Muscle of leg (tissue), 11 donors: ENCODE measurements around the gene PARP16. TPM values are rescaled to one million over a fixed set of nuclear protein-coding genes. Genes with fewer than 3 reads are reported as not detected.

Source experiments
- DNase-seq: peaks from one replicate; pipeline ENCODE4 v3.0.0; 2013
- H3K27ac ChIP-seq: one replicate; pipeline ENCODE4 v1.5.1; 2013; ENCODE audit warnings: mild to moderate bottlenecking, low read length, control low read depth
- H3K27me3 ChIP-seq: one replicate; pipeline ENCODE4 v1.6.1; 2013; ENCODE audit warnings: low read length; ENCODE audit not compliant: control insufficient read depth, insufficient read depth
- H3K36me3 ChIP-seq: one replicate; pipeline ENCODE4 v1.6.1; 2013; ENCODE audit warnings: low read length; ENCODE audit not compliant: control insufficient read depth, insufficient read depth
- H3K4me1 ChIP-seq: one replicate; pipeline ENCODE4 v1.6.1; 2013; ENCODE audit warnings: low read length; ENCODE audit not compliant: control insufficient read depth, insufficient read depth
- H3K4me3 ChIP-seq: one replicate; pipeline ENCODE4 v1.5.1; 2013; ENCODE audit warnings: low read length, control low read depth
- H3K9me3 ChIP-seq: replicated peaks from 2 replicates; pipeline ENCODE4 v1.6.1; 2013; ENCODE audit warnings: low read depth, low read length; ENCODE audit not compliant: control insufficient read depth
- WGBS: methylation state at CpG from one replicate; pipeline ENCODE4 v1.1.5; 2013; ENCODE audit warnings: missing lambda C conversion rate; ENCODE audit not compliant: insufficient coverage; 5-methylcytosine and 5-hydroxymethylcytosine counted together
- polyA plus RNA-seq, 8 donors: library from polyadenylated mRNA; unstranded; fragments of 120-200 nt; gene quantifications; one replicate each; pipeline versions ENCODE4 v1.2.1 to v1.2.3, GENCODE V29; 2013; ENCODE audit warnings: inconsistent platforms in 1 of 8, low replicate concordance in 1 of 8; ENCODE audit not compliant: insufficient read length in 8 of 8, insufficient read depth in 1 of 8
- total RNA-seq: library from RNA; stranded (reverse); fragments of 120-200 nt; gene quantifications from one replicate; pipeline ENCODE4 v1.2.4, GENCODE V29; 2013

PARP16 gene
- total and polyA plus RNA-seq, 9 donors: 9.0 to 14.6 (median 11.0) TPM

DNA sequence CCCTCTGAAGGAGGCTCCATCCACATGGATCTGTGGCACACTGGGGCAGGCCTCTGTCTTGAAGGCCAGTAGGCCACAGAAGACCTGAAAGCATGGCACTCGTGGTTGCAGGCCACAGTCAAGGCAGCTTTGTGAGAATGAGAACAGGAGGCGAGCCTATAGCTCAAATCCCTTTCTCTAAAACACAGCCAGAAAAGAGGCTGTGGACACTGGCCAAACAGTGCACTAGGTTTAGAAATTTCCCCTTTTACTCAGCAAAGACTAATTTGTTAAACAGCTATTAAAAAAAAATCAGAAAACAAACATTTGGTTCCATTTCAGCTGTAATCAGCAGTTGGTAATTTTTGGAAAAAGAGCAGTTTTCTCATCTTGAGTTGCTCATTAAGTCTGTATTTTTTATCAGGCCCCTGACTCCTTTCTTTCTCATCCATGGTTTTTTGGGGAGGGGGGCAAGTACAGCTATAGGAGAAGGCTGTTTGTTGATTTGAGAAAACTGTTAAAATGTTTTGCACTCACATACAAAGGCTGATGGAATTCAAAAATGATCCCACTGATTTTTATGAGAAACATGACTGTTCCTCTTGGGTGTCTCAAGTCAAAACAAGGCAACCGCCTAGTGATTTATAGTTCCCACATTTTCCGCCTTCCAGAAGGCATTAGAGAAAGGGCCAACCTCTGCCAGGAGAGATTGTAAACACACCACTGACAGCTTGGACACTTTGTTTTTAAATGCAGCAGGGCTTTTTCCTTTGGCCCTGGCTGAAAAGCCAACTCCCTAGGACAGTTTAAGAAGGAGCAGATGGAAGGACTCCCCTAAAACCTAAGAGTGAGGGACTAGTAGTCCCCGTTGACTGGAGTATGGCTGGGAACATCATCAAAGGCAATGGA is 28.1 kb downstream of the PARP16 start:
- peak overlapping the region; percentile 82 for H3K27ac ChIP-seq
- WGBS: 17% methylated on average over 1 of the region's 5 CpGs
- H3K4me3 ChIP-seq: no peak overlapping the region
- no peaks in the 10 kb centered on the region for H3K27me3 ChIP-seq
- H3K9me3 ChIP-seq: no peaks in the 10 kb centered on the region
- DNase-seq: peak; percentile 84
- H3K4me1 ChIP-seq: peaks cover 28% of the 10 kb centered on the region
- peaks cover 62% of the 10 kb centered on the region for H3K36me3 ChIP-seq

DNA sequence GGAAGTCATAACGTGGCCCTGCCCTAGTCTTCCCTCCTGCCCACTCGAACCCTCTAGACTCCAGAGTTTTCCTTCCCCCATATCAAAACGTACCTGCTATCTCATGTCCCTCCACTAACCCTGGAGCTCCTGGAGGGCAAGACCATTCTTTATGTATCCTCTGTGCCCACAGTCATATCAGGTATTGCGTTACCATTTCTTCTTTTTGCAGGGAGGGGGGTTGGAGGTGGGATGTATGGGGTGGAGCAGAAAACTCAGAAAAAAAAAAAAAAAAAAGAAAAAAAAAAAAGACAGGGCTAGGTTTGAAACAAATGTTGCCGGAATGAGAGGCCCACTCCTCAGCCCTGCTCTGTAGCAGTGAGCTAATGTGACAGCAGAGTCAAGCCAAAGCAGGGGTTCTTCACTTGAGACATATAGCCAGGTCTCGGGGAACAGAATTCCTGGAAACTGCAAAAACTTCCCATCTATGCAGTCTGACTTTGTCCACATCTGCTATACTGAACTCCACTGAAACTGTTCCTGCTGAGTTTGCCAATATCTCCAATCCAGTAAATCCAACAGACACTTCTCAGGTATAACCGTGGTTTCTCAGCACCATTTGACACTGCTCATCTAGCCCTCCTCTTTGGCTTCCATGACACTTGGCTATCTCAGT is 31.1 kb downstream of the PARP16 start:
- DNase-seq: peak; percentile 51
- 49% methylated on average over 5 of the region's 7 CpGs for WGBS
- H3K36me3 ChIP-seq: peaks cover 42% of the 10 kb centered on the region

DNA sequence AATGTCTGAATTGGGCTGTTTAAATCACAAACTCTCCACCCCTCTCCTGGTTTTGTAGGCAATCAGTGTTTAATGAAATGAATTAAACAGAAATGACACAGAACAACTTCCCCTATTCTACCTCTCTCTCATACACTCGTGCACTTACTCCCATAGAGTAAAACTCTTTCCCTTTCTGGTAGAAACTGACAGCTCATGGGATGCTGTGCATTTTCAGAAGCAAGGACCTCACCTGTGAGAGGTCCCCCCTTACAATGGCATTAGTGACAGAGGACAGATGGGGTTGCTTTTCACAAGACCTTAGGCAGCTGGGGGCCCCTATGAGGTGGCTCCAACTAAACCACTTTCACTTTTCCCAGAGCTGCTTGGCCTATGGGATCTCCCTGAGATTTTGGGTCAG is 31.9 kb downstream of the PARP16 start:
- Histone ChIP-seq H3K9me3 (no peaks in the 10 kb centered on the region), H3K27ac (peak overlapping the region; percentile 70), H3K4me1 (peaks cover 25% of the 10 kb centered on the region), H3K36me3 (peaks cover 36% of the 10 kb centered on the region), H3K4me3 (no peak overlapping the region), H3K27me3 (no peaks in the 10 kb centered on the region)
- peak; percentile 46 for DNase-seq
- WGBS: no CpG with 5 or more reads among the region's 1 CpG

More for the DNA sequence above, 31.1 kb downstream of the PARP16 start:
- peak overlapping the region; percentile 70 for H3K27ac ChIP-seq
- no peaks in the 10 kb centered on the region for H3K9me3 ChIP-seq
- no peak overlapping the region for H3K4me3 ChIP-seq
- H3K27me3 ChIP-seq: no peaks in the 10 kb centered on the region
- peaks cover 28% of the 10 kb centered on the region for H3K4me1 ChIP-seq

DNA sequence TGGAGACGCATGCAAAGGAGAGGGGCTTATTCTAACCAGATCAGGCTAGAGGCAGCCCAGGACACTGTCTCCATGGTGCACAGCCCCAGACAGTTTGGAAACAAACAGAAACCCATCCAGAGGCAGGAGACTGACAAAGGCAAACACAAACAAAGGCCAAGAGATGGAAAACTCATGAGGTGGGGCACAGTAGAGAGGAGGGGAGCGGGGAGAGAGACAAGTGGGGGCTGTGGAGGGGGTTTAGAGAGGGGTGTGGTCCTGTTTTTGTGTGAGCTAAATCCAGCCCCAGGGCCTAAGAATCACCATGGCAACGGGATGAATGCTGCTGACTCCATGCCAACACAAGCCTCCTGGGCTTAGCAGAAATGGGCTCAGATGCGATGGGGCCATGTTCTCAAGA is 32.3 kb downstream of the PARP16 start:
- peak overlapping the region; percentile 70 for H3K27ac ChIP-seq

DNA sequence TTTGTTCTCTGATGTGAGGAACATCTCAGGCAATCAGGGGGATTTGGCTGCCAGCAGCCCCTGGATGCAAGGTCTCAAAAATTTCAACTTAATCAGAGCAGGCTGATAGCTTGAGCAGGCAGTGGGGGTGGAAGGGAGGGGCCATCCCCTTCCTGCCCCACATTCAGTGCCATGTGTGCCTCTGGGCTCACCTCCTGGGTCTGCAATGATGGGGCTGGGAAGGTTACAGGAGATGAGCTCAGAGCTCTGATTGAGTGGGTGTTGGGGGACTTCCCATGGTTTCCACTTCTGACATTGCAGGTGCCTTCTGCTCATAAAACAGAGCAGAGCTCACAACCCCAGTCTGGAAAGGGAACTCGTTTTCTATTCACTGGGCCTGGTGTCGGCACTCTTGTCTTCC is 37.0 kb downstream of the PARP16 start:
- H3K27me3 ChIP-seq: no peaks in the 10 kb centered on the region
- H3K27ac ChIP-seq: peak overlapping the region; percentile 86
- H3K36me3 ChIP-seq: peaks cover 11% of the 10 kb centered on the region
- peaks cover 47% of the 10 kb centered on the region for H3K4me1 ChIP-seq
- no peak overlapping the region for H3K4me3 ChIP-seq
- WGBS: no CpG with 5 or more reads among the region's 2 CpGs
- peak; percentile 45 for DNase-seq
- no peaks in the 10 kb centered on the region for H3K9me3 ChIP-seq

More for the DNA sequence above, 32.3 kb downstream of the PARP16 start:
- Histone ChIP-seq H3K27me3 (no peaks in the 10 kb centered on the region), H3K4me3 (no peak overlapping the region), H3K9me3 (no peaks in the 10 kb centered on the region), H3K4me1 (peaks cover 27% of the 10 kb centered on the region), H3K36me3 (peaks cover 32% of the 10 kb centered on the region)
- WGBS: 18% methylated on average over 2 of the region's 4 CpGs
- peak; percentile 91 for DNase-seq

DNA sequence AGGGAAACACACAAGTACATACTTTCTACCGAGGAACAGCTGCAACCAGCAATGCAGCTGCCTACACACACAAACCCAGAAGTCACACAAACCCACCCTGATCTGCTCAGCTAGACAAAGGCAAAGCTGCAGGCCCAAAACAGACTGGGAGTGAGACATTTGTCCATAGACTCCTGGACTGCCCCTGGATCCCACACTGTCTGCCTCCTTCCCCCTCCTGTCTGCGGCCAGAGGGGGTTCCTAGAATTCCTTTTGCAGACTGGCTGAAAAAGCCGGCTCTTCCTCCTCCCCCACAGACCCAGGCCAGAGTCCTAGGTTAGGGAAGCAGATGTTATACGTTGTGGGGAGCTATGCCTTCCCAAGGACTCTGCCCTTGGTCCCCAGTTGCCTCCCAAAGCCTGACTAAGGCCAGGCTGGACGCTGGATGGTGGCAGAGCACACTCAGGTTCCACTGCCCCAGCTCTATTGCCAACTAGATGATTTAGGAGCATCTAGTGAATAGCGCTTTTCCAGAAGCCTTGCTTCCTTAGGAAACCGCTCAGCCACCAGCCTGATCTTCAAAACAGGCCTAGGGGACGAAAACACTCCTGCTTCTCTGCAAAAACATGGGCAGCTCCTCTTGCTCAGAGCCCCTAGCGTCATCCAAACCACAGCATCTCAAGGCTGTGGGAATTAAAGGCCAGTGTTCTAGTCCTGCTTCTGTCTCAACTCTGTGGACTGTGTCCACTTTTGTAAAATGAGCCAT is 38.0 kb downstream of the PARP16 start:
- H3K27me3 ChIP-seq: no peaks in the 10 kb centered on the region
- H3K4me1 ChIP-seq: peaks cover 43% of the 10 kb centered on the region
- H3K9me3 ChIP-seq: no peaks in the 10 kb centered on the region
- peak; percentile 84 for DNase-seq
- H3K27ac ChIP-seq: peak overlapping the region; percentile 86
- peaks cover 11% of the 10 kb centered on the region for H3K36me3 ChIP-seq
- WGBS: 38% methylated on average over 5 of the region's 9 CpGs
- no peak overlapping the region for H3K4me3 ChIP-seq

DNA sequence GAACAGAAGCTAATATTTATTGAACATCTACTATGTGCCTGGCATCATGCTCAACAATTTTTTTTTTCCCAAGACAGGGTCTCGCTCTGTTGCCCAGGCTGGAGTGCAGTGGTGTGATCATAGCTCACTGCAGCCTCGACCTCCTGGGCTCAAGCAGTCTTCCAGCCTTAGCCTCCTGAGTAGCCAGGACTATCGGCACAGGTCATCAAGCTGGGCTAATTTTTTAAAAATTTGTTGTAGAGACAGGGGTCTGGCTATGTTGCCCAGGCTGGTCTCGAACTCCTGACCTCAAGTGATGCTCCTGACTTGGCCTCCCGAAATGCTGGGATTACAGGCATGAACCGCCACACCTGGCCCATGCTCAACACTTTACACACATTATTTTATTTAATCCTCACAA is 39.7 kb downstream of the PARP16 start:
- Histone ChIP-seq H3K36me3 (peaks cover 11% of the 10 kb centered on the region), H3K9me3 (no peaks in the 10 kb centered on the region), H3K4me3 (no peak overlapping the region), H3K4me1 (peaks cover 43% of the 10 kb centered on the region), H3K27ac (no peak overlapping the region), H3K27me3 (no peaks in the 10 kb centered on the region)
- WGBS: 89% methylated on average over 2 of the region's 6 CpGs
- no peak for DNase-seq

DNA sequence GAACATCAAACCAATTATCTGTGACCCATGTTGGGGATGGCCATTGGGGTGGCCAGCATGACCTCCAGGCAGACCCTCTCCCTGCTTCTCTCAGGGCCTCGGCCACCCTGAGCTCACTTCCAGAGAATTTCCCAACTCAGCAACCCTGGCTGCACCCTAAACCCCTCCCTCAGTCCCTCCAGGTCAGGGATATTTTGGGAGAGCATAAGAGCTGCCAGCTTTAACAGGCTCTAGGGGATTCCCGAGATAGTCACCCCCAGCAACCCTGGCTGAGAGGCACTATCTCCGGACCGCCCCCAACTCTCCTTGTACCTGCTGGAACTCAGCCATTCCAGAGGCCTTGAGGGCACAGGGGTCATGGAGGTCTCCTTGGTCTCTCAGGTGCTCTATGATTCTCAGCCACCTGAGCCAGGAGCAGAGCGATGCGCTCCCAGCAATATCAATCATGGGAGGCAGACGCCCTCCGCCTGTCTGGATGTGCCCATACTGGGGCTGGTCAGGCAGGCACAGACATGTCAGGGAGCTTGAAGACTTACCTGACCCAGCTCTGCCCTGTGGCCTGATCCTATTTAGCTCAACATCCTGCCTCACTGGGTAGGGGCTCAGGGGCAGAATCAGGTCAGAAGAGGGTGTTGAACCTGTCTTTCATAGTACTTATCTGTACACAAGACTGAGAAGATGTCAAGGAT is 40.5 kb downstream of the PARP16 start:
- 100% methylated on average over 4 of the region's 8 CpGs for WGBS
- peaks cover 43% of the 10 kb centered on the region for H3K4me1 ChIP-seq
- H3K4me3 ChIP-seq: no peak overlapping the region
- peak; percentile 44 for DNase-seq
- no peaks in the 10 kb centered on the region for H3K27me3 ChIP-seq
- peak overlapping the region; percentile 86 for H3K27ac ChIP-seq
- no peaks in the 10 kb centered on the region for H3K9me3 ChIP-seq
- peaks cover 11% of the 10 kb centered on the region for H3K36me3 ChIP-seq

DNA sequence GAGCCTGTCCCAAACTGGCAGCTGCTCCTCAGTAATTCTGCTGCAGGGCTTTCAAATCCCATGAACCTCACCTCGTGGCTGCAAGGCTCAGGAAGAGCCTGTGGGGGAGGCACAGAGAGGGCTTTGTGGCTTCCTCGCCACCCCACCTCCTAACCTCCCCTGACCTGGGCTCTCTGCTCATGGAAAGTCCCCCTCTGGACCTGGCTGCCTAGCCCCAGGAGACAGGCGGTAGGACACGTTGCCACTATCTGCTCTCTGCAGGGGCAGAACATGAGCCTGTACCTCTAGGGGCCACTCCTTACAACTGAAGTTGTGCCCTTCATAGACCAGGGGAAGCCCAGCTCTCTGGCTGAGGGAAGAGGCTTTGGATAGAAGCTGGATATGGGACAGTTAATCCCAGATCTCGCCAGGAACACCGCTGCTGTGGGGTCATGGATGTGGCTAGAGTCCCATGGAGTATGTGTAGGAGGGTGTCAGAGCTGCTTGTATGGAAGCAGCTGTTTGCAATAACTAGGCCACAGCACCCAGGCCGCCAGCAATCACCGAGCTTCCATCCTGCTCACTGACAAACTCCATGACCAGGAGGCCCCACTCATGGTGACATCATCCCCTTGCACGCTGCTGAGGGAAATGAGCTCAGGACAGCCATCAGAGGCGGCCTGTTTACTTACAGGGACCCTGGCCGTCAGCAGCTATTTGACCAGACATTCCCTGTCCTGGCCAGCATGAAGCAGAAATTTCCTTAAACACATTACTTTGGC is 41.4 kb downstream of the PARP16 start:
- peaks cover 43% of the 10 kb centered on the region for H3K4me1 ChIP-seq
- H3K4me3 ChIP-seq: no peak overlapping the region
- 41% methylated on average over 10 of the region's 11 CpGs for WGBS
- peak overlapping the region; percentile 86 for H3K27ac ChIP-seq
- H3K27me3 ChIP-seq: no peaks in the 10 kb centered on the region
- H3K36me3 ChIP-seq: peaks cover 7% of the 10 kb centered on the region
- H3K9me3 ChIP-seq: no peaks in the 10 kb centered on the region
- DNase-seq: peak; percentile 96
